Astrocyte (in vitro differentiated cells and primary cell): ENCODE results near the gene SND1. TPM values are rescaled to one million over a fixed set of nuclear protein-coding genes. Genes with fewer than 3 reads are reported as not detected.

Source experiments
- DNase-seq: peaks from one replicate; pipeline ENCODE4 v3.0.0-alpha.2; 2010; ENCODE audit warnings: low read depth
- FAIRE-seq: peaks from 2 replicates; lab custom pipeline; 2011; peaks lifted over from hg19 to GRCh38; lab: Jason Lieb, UNC
- H2AFZ ChIP-seq: 2 replicates; pipeline ENCODE4 v1.6.0; 2012; ENCODE audit warnings: low read depth, low read length, inconsistent platforms
- H3K27ac ChIP-seq: 2 replicates; pipeline ENCODE4 v1.5.1; 2011; ENCODE audit warnings: low read depth, low read length, inconsistent platforms
- H3K27me3 ChIP-seq: 2 replicates; pipeline ENCODE4 v1.6.0; 2011; ENCODE audit warnings: low read length, inconsistent platforms; ENCODE audit not compliant: insufficient read depth
- H3K36me3 ChIP-seq: 2 replicates; pipeline ENCODE4 v1.5.1; 2011; ENCODE audit warnings: low read length, inconsistent platforms; ENCODE audit not compliant: insufficient read depth
- H3K4me1 ChIP-seq: 2 replicates; pipeline ENCODE4 v1.5.1; 2011; ENCODE audit warnings: low read length, inconsistent platforms; ENCODE audit not compliant: insufficient read depth
- H3K4me2 ChIP-seq: 2 replicates; pipeline ENCODE4 v1.6.0; 2012; ENCODE audit warnings: low read length, inconsistent platforms
- H3K4me3 ChIP-seq: 2 replicates; pipeline ENCODE4 v1.5.1; 2011; ENCODE audit warnings: low read depth, mild to moderate bottlenecking, low read length, inconsistent platforms; ENCODE audit not compliant: insufficient read depth
- H3K79me2 ChIP-seq: 2 replicates; pipeline ENCODE4 v1.6.0; 2012; ENCODE audit warnings: mild to moderate bottlenecking, low read length, inconsistent platforms; ENCODE audit not compliant: insufficient read depth
- H3K9ac ChIP-seq: 2 replicates; pipeline ENCODE4 v1.6.0; 2012; ENCODE audit warnings: mild to moderate bottlenecking, low read length, inconsistent platforms
- H3K9me3 ChIP-seq: 2 replicates; pipeline ENCODE4 v1.5.1; 2012; ENCODE audit warnings: low read depth, mild to moderate bottlenecking, low read length, inconsistent platforms; ENCODE audit not compliant: insufficient read depth
- H4K20me1 ChIP-seq: 2 replicates; pipeline ENCODE4 v1.6.0; 2012; ENCODE audit warnings: low read length, inconsistent platforms; ENCODE audit not compliant: insufficient read depth
- H3K27ac Mint-ChIP-seq: one replicate; pipeline ENCODE4 v1.8.0; 2021; ENCODE audit warnings: mild to moderate bottlenecking, mixed read lengths; ENCODE audit not compliant: unreplicated experiment
- H3K27me3 Mint-ChIP-seq: one replicate; pipeline ENCODE4 v1.8.0; 2021; ENCODE audit warnings: low read depth, mixed read lengths; ENCODE audit not compliant: unreplicated experiment
- H3K36me3 Mint-ChIP-seq: one replicate; pipeline ENCODE4 v1.8.0; 2021; ENCODE audit warnings: low read depth, mixed read lengths; ENCODE audit not compliant: unreplicated experiment
- H3K4me1 Mint-ChIP-seq: one replicate; pipeline ENCODE4 v1.8.0; 2021; ENCODE audit warnings: low read depth, mixed read lengths; ENCODE audit not compliant: unreplicated experiment
- H3K4me3 Mint-ChIP-seq: one replicate; pipeline ENCODE4 v1.8.0; 2021; ENCODE audit warnings: mild to moderate bottlenecking, moderate library complexity, mixed read lengths; ENCODE audit not compliant: unreplicated experiment
- H3K9me3 Mint-ChIP-seq: one replicate; pipeline ENCODE4 v1.8.0; 2021; ENCODE audit warnings: mild to moderate bottlenecking, mixed read lengths; ENCODE audit not compliant: unreplicated experiment
- EZH2 ChIP-seq: IDR thresholded peaks from 2 replicates; pipeline ENCODE4 v1.6.1; 2012; ENCODE audit warnings: mild to moderate bottlenecking, low read length, inconsistent platforms; ENCODE audit not compliant: insufficient read depth
- total RNA-seq: library from RNA; stranded (reverse); gene quantifications from 2 replicates; pipeline ENCODE4 v1.2.1, GENCODE V29; 2021
- TF ChIP-seq, protein P1 (sequence below): IDR thresholded peaks from 2 replicates; pipeline ENCODE4 v1.5.1; 2011; ENCODE audit warnings: low read depth, mild to moderate bottlenecking, inconsistent platforms, low read length, moderate library complexity; ENCODE audit not compliant: insufficient read depth

SND1 gene
- total RNA-seq, 1 donor from 2014 or later = 267 TPM

DNA sequence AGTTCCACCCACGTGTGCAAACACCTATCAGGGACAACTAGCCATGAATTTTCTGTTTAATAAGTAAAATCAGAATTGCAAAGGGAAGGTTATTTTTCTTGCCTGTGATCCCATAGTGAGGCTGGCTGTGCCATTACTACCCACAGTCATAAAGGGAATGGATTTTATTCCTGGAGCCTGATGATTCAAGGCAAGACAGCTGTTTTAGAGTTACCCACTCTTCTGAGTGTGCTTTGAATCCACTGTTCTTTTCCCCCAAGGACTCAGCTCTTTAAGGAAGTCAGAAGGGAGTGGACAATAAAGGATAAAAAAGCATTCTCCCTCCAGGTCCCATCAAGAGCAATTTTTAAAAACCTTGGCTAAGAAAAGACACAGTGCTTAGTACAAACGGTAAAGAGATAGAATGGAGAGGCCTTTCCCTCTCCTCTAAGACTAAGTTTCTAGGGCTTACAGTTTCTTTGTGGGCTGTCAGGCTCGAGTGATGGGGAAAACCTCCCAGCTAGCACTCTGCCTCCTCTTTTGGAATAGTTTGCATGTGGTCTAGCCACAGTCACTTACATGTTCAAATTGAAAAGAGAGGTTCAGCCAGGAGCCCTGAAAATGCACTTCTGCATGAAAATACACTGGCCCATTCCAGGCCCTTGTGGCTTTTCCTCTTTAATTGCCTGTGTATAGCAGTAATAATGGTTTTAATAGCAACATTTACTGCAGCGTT lies 384.4 kb downstream of the SND1 start:
- peaks cover 26% of the 10 kb centered on the region for H3K4me1 Mint-ChIP-seq
- no peak for TF ChIP-seq EZH2
- TF ChIP-seq, protein P1, sequence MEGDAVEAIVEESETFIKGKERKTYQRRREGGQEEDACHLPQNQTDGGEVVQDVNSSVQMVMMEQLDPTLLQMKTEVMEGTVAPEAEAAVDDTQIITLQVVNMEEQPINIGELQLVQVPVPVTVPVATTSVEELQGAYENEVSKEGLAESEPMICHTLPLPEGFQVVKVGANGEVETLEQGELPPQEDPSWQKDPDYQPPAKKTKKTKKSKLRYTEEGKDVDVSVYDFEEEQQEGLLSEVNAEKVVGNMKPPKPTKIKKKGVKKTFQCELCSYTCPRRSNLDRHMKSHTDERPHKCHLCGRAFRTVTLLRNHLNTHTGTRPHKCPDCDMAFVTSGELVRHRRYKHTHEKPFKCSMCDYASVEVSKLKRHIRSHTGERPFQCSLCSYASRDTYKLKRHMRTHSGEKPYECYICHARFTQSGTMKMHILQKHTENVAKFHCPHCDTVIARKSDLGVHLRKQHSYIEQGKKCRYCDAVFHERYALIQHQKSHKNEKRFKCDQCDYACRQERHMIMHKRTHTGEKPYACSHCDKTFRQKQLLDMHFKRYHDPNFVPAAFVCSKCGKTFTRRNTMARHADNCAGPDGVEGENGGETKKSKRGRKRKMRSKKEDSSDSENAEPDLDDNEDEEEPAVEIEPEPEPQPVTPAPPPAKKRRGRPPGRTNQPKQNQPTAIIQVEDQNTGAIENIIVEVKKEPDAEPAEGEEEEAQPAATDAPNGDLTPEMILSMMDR = no peak
- no peak overlapping the region for H3K4me3 Mint-ChIP-seq
- Histone ChIP-seq H3K36me3 (no peaks in the 10 kb centered on the region), H2AFZ (no peak overlapping the region), H3K4me3 (no peak overlapping the region), H3K9ac (no peak overlapping the region), H3K9me3 (no peaks in the 10 kb centered on the region), H3K27ac (no peak overlapping the region), H3K4me2 (no peak overlapping the region), H3K79me2 (peaks cover 13% of the 10 kb centered on the region), H4K20me1 (peaks cover 88% of the 10 kb centered on the region), H3K4me1 (peaks cover 20% of the 10 kb centered on the region), H3K27me3 (no peaks in the 10 kb centered on the region)
- H3K27me3 Mint-ChIP-seq = no peaks in the 10 kb centered on the region
- no peaks in the 10 kb centered on the region for H3K9me3 Mint-ChIP-seq
- no peak for FAIRE-seq
- H3K27ac Mint-ChIP-seq = no peak overlapping the region
- peaks cover 6% of the 10 kb centered on the region for H3K36me3 Mint-ChIP-seq
- DNase-seq = no peak

DNA sequence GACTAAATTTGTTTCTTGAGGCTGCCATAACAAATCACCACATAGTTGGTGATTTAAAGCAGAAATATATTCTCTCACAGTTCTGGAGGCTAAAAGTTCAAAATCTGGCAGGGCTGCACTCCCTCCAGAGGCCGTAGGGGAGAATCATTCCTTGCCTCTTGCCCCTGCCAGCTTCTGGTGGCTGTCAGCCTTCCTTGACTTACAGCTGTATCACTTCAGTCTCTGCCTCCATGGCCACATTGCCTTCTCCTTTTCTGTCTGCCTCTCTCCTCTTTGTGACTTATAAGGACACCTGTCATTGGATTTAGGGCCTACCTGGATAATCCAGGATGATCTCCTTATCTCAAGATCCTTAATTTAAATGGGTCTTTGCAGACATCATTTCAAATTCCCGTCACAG lies 385.1 kb downstream of the SND1 start:
- no peak for TF ChIP-seq EZH2
- TF ChIP-seq, protein P1 = no peak
- no peak overlapping the region for H3K4me3 ChIP-seq
- no peak overlapping the region for H2AFZ ChIP-seq
- no peak overlapping the region for H3K9ac ChIP-seq
- H3K27ac ChIP-seq = no peak overlapping the region
- Mint-ChIP-seq H3K27me3 (no peaks in the 10 kb centered on the region), H3K9me3 (no peaks in the 10 kb centered on the region), H3K4me3 (no peak overlapping the region), H3K4me1 (peaks cover 32% of the 10 kb centered on the region), H3K36me3 (peaks cover 10% of the 10 kb centered on the region), H3K27ac (no peak overlapping the region)
- DNase-seq (no peak), FAIRE-seq (no peak)
- H3K79me2 ChIP-seq = peaks cover 13% of the 10 kb centered on the region
- no peaks in the 10 kb centered on the region for H3K27me3 ChIP-seq
- H3K4me1 ChIP-seq = peaks cover 23% of the 10 kb centered on the region
- H3K4me2 ChIP-seq = no peak overlapping the region
- H4K20me1 ChIP-seq = peaks cover 95% of the 10 kb centered on the region
- no peaks in the 10 kb centered on the region for H3K36me3 ChIP-seq
- no peaks in the 10 kb centered on the region for H3K9me3 ChIP-seq
